Lower lobe of right lung (tissue), 2 donors: ENCODE data around the gene GSTM5. TPM values are rescaled to one million over a fixed set of nuclear protein-coding genes. Genes with fewer than 3 reads are reported as not detected.
"Not testable (repeated sequence)": the region's sequence is repeated elsewhere in the genome, so short reads cannot be mapped to it uniquely, and the experiment has no call there.

ENCODE experiments used
- ATAC-seq, 2 donors: fragments of 200-7000 bp; cut with Tn5 transposase; one replicate each; pipeline ENCODE4 v1.9.1; 2020 to 2022; ENCODE audit warnings: mild to moderate bottlenecking in 2 of 2, moderate library complexity in 2 of 2
- DNase-seq: peaks from one replicate; pipeline ENCODE4 v3.0.0-alpha.2; 2020
- H3K27ac ChIP-seq: fragments of 200-600 bp; one replicate; pipeline ENCODE4 v1.8.0; 2022
- H3K27me3 ChIP-seq: fragments of 200-600 bp; one replicate; pipeline ENCODE4 v1.8.0; 2022; ENCODE audit warnings: low read depth
- H3K36me3 ChIP-seq: fragments of 200-600 bp; one replicate; pipeline ENCODE4 v1.8.0; 2022; ENCODE audit warnings: mild to moderate bottlenecking
- H3K4me1 ChIP-seq: fragments of 200-600 bp; one replicate; pipeline ENCODE4 v1.8.0; 2022
- H3K4me3 ChIP-seq: fragments of 200-600 bp; one replicate; pipeline ENCODE4 v1.8.0; 2022; ENCODE audit warnings: mild to moderate bottlenecking
- H3K9me3 ChIP-seq: fragments of 200-600 bp; one replicate; pipeline ENCODE4 v1.8.0; 2022
- CTCF ChIP-seq: fragments of 200-600 bp; IDR thresholded peaks from one replicate; pipeline ENCODE4 v1.8.0; 2022; ENCODE audit warnings: antibody characterized with exemption, mild to moderate bottlenecking
- intact Hi-C: fragments of 100-400 bp; cut with DNase I; formaldehyde crosslinking; loops from one replicate; pipeline ENCODE4 v1.11.0; 2022
- total RNA-seq: library from RNA; stranded (reverse); fragmentation: NEBNext Ultra II Directional; extraction: Animal tissue kit (Norgen Biotek cat#: 25700); gene quantifications from one replicate; pipeline ENCODE4 v1.2.1, GENCODE V29; 2021
- donor health status: DM: no; HTN: yes; CAD: no; lungs with severe emphysema.

Gene GSTM5
- total RNA-seq, 1 donor from 2014 or later = 11.7 TPM

- ATAC-seq = no peak
These were observed 41.0 kb upstream of the GSTM5 start for GRCh38 chr1:109671067-109671466.

GRCh38 chr1:109673861-109674260 lies 38.2 kb upstream of the GSTM5 start:
- ATAC-seq, intact Hi-C loops, H3K27ac ChIP-seq, H3K4me1 ChIP-seq, H3K9me3 ChIP-seq, DNase-seq, H3K4me3 ChIP-seq, H3K36me3 ChIP-seq, H3K27me3 ChIP-seq: not testable (repeated sequence)

More at GRCh38 chr1:109671067-109671466, 41.0 kb upstream of the GSTM5 start:
- Histone ChIP-seq H3K27me3 (no peaks in the 10 kb centered on the region), H3K4me1 (peaks cover 5% of the 10 kb centered on the region), H3K36me3 (peaks cover 5% of the 10 kb centered on the region), H3K9me3 (no peaks in the 10 kb centered on the region), H3K4me3 (no peak overlapping the region), H3K27ac (no peak overlapping the region)
- intact Hi-C loops = no loop called here
- no peak for TF ChIP-seq CTCF
- no peak for DNase-seq

GRCh38 chr1:109676683-109677381 lies 35.2 kb upstream of the GSTM5 start:
- DNase-seq, H3K27ac ChIP-seq, H3K9me3 ChIP-seq, ATAC-seq, H3K27me3 ChIP-seq, H3K36me3 ChIP-seq, H3K4me1 ChIP-seq, H3K4me3 ChIP-seq, intact Hi-C loops: not testable (repeated sequence)

- ATAC-seq = no peak
- Histone ChIP-seq H3K9me3 (no peaks in the 10 kb centered on the region), H3K36me3 (peaks cover 5% of the 10 kb centered on the region), H3K27ac (no peak overlapping the region), H3K4me3 (no peak overlapping the region), H3K27me3 (no peaks in the 10 kb centered on the region), H3K4me1 (no peaks in the 10 kb centered on the region)
- TF ChIP-seq CTCF = no peak
- intact Hi-C loops = no loop called here
- no peak for DNase-seq
These were observed 34.6 kb upstream of the GSTM5 start for GRCh38 chr1:109677459-109677858.

- ATAC-seq = not testable (repeated sequence)
These were observed 33.4 kb upstream of the GSTM5 start for GRCh38 chr1:109678637-109679036.

GRCh38 chr1:109684777-109685176 lies 27.3 kb upstream of the GSTM5 start:
- H3K27ac ChIP-seq, H3K4me1 ChIP-seq, H3K9me3 ChIP-seq, intact Hi-C loops, H3K36me3 ChIP-seq, DNase-seq, ATAC-seq, H3K4me3 ChIP-seq, H3K27me3 ChIP-seq: not testable (repeated sequence)

More at GRCh38 chr1:109678637-109679036, 33.4 kb upstream of the GSTM5 start:
- H3K36me3 ChIP-seq, H3K27ac ChIP-seq, DNase-seq, H3K4me3 ChIP-seq, H3K4me1 ChIP-seq, H3K27me3 ChIP-seq, intact Hi-C loops, H3K9me3 ChIP-seq: not testable (repeated sequence)

- H3K4me1 ChIP-seq, H3K9me3 ChIP-seq, intact Hi-C loops, H3K36me3 ChIP-seq, H3K4me3 ChIP-seq, H3K27ac ChIP-seq, H3K27me3 ChIP-seq, DNase-seq: not testable (repeated sequence)
- ATAC-seq = peak in 1 of 2 donors; percentile 22
These were observed 26.7 kb upstream of the GSTM5 start for GRCh38 chr1:109685399-109685798.

- H3K4me1 ChIP-seq, H3K27ac ChIP-seq, intact Hi-C loops, H3K9me3 ChIP-seq, H3K36me3 ChIP-seq, H3K4me3 ChIP-seq, H3K27me3 ChIP-seq, ATAC-seq, DNase-seq: not testable (repeated sequence)
These were observed 26.2 kb upstream of the GSTM5 start for GRCh38 chr1:109685890-109686289.

- H3K4me3 ChIP-seq, H3K4me1 ChIP-seq, intact Hi-C loops, H3K9me3 ChIP-seq, DNase-seq, H3K27ac ChIP-seq, H3K36me3 ChIP-seq, H3K27me3 ChIP-seq: not testable (repeated sequence)
- peak in 1 of 2 donors; percentile 43 for ATAC-seq
These were observed 24.9 kb upstream of the GSTM5 start for GRCh38 chr1:109687109-109687508.
